Muscle layer of duodenum (tissue), 2 donors: ENCODE results near the gene MAD1L1.
"Not testable (repeated sequence)": the region's sequence is repeated elsewhere in the genome, so short reads cannot be mapped to it uniquely, and the experiment has no call there.

ENCODE experiments used
- H3K27ac ChIP-seq: one replicate; pipeline ENCODE4 v1.7.0; 2013; ENCODE audit warnings: mild to moderate bottlenecking, low read length
- H3K27me3 ChIP-seq: one replicate; pipeline ENCODE4 v1.7.0; 2013; ENCODE audit warnings: low read depth, mild to moderate bottlenecking, control low read depth, low read length
- H3K36me3 ChIP-seq, 2 donors: one replicate each; pipeline ENCODE4 v1.7.0; 2013; ENCODE audit warnings: low read length in 2 of 2, control low read depth in 1 of 2, mild to moderate bottlenecking in 1 of 2; ENCODE audit not compliant: insufficient read depth in 2 of 2, control insufficient read depth in 1 of 2
- H3K4me1 ChIP-seq, 2 donors: one replicate each; pipeline ENCODE4 v1.7.0; 2013; ENCODE audit warnings: low read length in 2 of 2, mild to moderate bottlenecking in 2 of 2, control low read depth in 1 of 2, moderate library complexity in 1 of 2; ENCODE audit not compliant: insufficient read depth in 2 of 2, control insufficient read depth in 1 of 2
- H3K4me3 ChIP-seq, 2 donors: one replicate each; pipeline ENCODE4 v1.7.0; 2013; ENCODE audit warnings: low read length in 2 of 2, low read depth in 1 of 2, mild to moderate bottlenecking in 1 of 2
- H3K9me3 ChIP-seq, 2 donors: one replicate each; pipeline ENCODE4 v1.7.0; 2013; ENCODE audit warnings: low read length in 2 of 2, control low read depth in 1 of 2, mild to moderate bottlenecking in 1 of 2; ENCODE audit not compliant: control insufficient read depth in 1 of 2
- donor health status: healthy.

MAD1L1 gene

DNA sequence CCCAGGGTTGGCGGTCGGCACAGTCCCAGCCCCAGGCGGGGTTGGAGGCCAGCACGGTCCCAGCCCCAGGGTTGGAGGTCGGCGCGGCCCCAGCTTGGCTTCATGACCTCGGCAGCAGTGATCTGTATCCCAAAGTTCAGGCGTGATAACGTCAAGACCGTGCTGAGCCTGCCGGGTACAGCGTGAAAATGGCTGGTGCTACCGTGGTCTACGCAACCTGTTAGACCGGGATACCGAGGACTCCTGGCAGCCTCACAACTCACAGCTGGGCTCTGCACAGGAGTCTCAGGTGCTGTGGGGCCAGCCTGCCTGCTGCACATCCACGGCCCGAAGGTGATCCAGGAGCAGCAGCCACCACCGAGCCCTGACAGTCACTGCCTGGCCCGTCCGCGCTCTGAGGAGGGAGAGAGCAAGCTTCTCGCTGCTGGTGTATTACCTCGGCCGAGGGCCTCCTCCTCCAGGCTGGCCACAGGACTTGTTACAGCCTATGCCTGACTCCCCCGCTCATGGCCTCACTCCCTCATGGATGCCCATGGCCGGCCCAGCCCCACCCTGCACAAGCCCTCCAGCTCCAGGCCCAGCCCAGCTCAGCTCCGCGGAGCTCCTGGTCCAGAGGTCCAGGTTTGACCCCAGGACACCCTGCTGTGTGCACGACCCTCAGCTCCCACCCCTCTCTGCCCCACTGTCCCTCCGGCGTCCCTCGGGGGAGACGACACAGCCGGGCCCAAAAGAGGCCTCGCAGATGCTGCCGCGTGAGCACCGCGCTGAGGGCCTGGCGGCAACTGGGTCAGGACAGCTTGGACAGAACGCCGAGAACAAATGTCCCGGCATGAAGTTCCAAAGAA lies 406.6 kb downstream of the MAD1L1 start:
- Histone ChIP-seq H3K27me3 (no peaks in the 10 kb centered on the region), H3K36me3 (no peaks in the 10 kb centered on the region), H3K4me3 (no peak overlapping the region), H3K9me3 (no peaks in the 10 kb centered on the region), H3K4me1 (no peaks in the 10 kb centered on the region), H3K27ac (no peak overlapping the region)

DNA sequence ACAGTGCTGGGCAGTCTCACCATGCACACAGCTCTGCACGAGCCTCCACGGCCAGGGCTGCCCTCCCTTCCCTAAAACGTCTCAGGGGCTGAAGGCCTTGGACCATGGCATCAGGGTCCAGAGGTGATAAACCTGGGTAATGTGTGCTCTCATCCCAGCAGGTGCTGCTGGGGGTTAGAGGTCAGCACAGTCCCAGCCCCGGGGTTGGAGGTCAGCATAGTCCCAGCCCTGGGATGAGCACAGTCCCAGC lies 407.2 kb downstream of the MAD1L1 start:
- H3K9me3 ChIP-seq, H3K4me1 ChIP-seq, H3K4me3 ChIP-seq, H3K27me3 ChIP-seq, H3K36me3 ChIP-seq, H3K27ac ChIP-seq: not testable (repeated sequence)

DNA sequence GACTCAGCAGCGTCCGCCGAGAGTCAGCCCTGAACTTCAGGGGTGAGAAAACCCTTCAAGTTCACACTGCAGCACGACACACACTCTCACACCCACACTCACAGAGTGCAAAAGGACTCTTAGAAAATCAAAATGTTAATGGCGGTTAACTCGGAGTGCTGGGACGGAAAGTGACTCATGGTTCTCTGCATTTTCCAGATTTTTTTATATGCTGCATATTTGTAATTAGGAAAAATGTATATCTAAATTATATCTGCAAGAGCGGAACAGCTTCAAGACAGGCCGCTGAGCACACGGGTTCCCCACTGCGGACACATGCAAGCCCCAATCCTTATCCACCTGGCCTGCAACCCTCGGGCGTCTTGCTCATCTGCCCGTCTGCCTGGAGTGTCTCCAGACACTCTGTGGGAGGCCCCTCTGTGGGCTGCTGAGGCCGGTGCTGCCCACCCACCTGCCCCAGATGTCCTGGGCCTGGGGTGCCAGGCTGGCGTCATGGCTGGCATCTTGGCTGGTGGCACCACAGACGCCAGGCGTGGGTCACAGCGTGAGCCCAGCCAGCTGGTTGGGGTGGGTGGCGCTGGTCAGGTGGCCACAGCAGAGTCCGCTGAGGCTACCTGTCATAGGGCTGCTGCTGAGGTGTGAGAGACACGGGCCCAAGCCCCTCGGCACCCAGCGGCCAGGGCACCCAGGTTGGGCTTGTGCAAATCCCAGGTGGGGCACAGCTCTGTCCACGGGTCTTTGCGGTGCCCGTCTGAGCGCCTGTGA lies 407.7 kb downstream of the MAD1L1 start:
- H3K36me3 ChIP-seq, H3K9me3 ChIP-seq, H3K4me3 ChIP-seq, H3K27ac ChIP-seq, H3K27me3 ChIP-seq, H3K4me1 ChIP-seq: not testable (repeated sequence)

GRCh38 chr7:1824151-1824881 lies 408.4 kb downstream of the MAD1L1 start:
- not testable (repeated sequence) for H3K27me3 ChIP-seq, H3K9me3 ChIP-seq, H3K4me1 ChIP-seq, H3K4me3 ChIP-seq, H3K27ac ChIP-seq, H3K36me3 ChIP-seq

DNA sequence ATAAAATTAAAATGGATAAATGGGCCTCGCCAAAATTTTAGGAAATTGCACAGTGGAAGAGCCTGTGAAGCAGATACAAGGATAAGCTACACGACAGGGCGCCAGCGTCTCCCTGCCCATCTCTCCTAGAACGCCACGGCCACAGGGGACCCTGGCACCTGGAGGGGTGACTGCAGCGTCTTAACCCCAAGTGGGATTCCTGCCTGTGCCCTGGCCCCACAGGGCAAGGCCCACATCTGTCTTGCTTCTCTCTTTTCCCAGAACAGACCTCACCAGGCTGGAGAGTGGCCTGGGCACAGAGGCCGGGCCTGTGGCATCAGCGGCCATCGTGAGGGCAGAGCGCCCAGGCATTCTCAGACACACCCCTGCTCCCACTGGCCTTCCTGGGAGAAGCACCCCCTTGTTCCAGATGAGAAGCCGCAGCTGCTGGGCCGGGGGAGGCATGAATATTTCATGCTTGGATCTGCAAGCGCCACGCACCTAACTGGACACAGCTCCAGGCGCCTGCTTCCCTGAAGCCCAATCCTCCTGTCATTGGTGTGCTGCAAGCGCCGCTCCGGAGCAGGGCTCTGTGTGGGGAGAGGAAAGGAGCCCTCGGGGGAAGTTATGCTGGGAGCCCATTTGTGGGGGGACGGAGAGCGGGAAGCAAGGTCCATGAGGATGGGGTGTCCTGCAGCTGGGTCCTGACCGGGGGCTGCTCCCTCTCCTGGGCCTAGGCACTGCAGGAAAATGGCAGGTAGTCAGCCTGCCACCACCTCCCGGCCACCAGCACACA lies 409.2 kb downstream of the MAD1L1 start:
- Histone ChIP-seq H3K36me3 (no peaks in the 10 kb centered on the region), H3K9me3 (no peaks in the 10 kb centered on the region), H3K4me3 (no peak overlapping the region), H3K4me1 (no peaks in the 10 kb centered on the region), H3K27me3 (no peaks in the 10 kb centered on the region), H3K27ac (no peak overlapping the region)

DNA sequence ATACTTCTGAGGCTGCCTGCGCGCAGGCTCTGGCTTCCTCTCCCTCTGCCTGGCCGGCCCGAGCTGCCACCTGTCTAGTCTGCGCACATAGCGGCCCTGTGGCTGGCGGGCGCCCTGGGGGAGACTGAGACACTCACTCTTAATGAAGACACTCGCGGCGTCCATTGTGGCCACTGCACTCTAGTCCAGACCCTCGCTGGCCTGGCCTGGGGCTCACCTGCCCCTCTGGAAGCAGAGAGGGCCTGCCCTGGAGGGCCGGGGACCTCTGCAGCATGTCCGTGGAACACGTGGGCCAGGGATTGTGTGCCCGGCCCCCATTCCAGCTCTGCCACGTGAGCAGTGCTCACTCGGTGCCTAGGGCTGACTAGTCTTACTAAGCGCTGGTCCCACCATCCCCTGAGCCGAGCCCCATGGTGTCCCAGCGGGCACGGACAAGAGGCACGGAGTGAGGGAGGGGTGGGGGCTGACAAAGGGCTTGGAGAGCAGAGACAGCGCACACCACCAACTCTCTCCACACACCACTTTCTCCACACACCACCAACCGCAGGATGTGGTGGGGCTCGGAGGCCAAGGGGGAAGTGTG lies 413.4 kb downstream of the MAD1L1 start:
- Histone ChIP-seq H3K4me3 (no peak overlapping the region), H3K9me3 (no peaks in the 10 kb centered on the region), H3K27me3 (no peaks in the 10 kb centered on the region), H3K27ac (no peak overlapping the region), H3K36me3 (no peaks in the 10 kb centered on the region), H3K4me1 (no peaks in the 10 kb centered on the region)

GRCh38 chr7:1818575-1819258 lies 414.0 kb downstream of the MAD1L1 start:
- H3K27me3 ChIP-seq: no peaks in the 10 kb centered on the region
- no peak overlapping the region for H3K27ac ChIP-seq
- peaks cover 0 to 6% of the 10 kb centered on the region in 2 donors for H3K36me3 ChIP-seq
- no peaks in the 10 kb centered on the region for H3K9me3 ChIP-seq
- H3K4me3 ChIP-seq: no peak overlapping the region
- H3K4me1 ChIP-seq: no peaks in the 10 kb centered on the region

DNA sequence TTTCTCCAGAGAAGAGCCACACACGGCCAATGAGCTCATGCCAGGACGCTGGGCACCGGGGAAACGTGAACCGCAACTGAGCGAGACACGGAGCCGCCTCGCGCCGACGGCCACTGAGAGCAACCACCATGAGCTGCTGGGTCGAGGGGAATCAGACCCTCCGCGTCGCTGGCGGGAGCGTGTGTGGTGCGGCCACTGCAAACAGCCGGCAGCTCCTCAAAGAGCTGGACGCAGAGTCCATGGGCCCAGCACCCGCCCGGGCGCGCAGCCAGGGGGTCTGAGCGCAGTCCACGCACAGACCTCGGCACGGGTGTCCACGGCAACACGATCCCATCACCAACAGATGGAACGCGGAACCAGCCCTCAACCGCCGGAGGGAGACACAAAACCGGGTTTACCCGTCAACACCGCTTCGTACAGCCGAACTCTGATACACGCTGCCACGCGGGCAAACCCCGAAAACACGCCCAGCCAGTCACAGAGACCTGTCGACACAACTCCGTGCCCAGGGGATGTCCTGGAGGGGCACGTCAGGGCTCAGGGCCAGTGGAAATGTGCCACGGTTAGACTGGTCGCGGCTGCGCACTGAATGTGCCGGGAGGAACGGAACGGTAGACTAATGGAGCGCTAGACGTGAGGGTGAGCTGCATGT lies 415.6 kb downstream of the MAD1L1 start:
- Histone ChIP-seq H3K4me1 (peaks cover 0 to 9% of the 10 kb centered on the region in 2 donors), H3K36me3 (peaks cover 0 to 6% of the 10 kb centered on the region in 2 donors), H3K4me3 (no peak overlapping the region), H3K27ac (no peak overlapping the region), H3K27me3 (no peaks in the 10 kb centered on the region), H3K9me3 (no peaks in the 10 kb centered on the region)

- not testable (repeated sequence) for H3K9me3 ChIP-seq, H3K27ac ChIP-seq, H3K27me3 ChIP-seq, H3K4me3 ChIP-seq, H3K36me3 ChIP-seq
- H3K4me1 ChIP-seq: peaks cover 0 to 13% of the 10 kb centered on the region in 2 donors
Measured at GRCh38 chr7:1816451-1816850, 416.3 kb downstream of the MAD1L1 start.

DNA sequence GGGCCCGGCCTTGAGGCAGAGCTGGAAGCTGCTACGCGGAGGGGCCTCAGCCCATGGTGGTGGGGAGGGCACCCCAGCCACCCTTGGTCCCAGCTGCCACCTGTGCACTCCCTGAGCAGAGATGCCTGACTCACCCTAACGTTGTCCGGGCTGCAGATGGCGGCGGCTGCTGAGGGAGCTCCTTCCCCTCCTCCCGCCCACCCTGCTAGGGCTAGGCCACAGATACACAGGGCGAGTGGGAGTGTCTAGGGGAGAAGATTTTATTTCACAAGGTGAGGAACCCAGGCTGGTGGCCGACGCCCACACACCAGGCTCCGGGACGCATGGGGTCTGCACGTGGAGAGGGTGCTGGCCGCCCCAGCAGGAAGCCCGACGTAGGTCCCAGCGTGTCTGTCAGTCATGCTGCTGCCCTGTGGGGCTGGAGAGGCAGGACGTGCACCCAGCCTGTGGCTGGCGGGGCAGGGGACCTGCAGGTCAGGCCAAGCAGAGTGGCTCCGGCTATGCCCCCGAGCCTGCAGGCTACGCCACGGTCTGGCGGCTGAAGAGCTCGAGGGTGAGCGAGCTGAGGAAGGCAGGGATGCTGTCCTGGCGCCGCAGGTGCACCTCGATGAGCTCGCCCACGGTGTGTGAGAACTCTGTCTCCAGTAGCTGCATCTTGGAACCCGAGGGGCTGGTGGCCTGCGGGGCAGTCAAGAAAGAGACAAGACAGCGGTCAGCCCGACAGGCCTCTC lies 417.0 kb downstream of the MAD1L1 start:
- not testable (repeated sequence) for H3K27me3 ChIP-seq, H3K4me3 ChIP-seq, H3K9me3 ChIP-seq, H3K27ac ChIP-seq, H3K36me3 ChIP-seq
- peaks cover 0 to 17% of the 10 kb centered on the region in 2 donors for H3K4me1 ChIP-seq
